VCaP (cell line): ENCODE data around the gene SLC9A8.

Source experiments
- H3K27ac ChIP-seq: fragments of 450-650 bp; 2 replicates; pipeline ENCODE4 v1.5.1; 2017
- TF ChIP-seq, protein P1 (sequence below): fragments of 450-650 bp; conservative IDR thresholded peaks from 2 replicates; pipeline ENCODE4 v1.5.1; 2017; ENCODE audit warnings: mild to moderate bottlenecking, moderate library complexity

SLC9A8 gene

DNA sequence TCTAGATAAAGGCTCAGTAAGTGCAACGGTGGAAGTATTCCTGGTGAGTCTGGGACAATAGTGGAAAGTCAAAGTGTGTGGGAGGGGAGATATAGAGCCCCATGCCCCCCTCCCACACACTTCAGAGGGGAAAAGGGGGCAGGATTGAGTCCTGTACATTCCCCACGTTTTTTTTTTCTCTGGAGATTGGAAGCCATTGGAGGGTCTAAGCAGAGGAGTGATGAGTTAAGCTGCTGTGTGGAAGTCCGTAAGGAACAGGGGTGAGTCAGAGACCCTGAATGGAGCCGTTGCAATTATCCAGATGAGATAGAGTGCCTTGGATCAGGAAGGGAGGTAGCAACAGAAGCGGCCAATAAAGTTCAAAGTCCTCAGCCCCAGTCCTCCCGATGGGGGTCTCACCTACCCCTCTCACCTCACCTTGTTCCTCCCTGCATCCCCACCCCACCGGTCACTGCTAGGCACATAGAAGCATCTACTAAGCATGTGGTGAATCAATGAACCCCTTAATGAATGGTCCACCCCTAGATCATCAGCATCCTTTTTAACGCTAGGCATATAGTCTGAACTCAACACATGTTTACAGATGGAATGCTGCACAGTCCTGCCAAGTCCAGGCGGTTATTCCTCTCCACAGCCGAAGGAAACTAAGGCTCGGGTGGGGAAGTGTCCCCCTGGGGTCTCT is 662 bp upstream of the SLC9A8 start:
- H3K27ac ChIP-seq = peak overlapping the region; percentile 90
- TF ChIP-seq, protein P1, sequence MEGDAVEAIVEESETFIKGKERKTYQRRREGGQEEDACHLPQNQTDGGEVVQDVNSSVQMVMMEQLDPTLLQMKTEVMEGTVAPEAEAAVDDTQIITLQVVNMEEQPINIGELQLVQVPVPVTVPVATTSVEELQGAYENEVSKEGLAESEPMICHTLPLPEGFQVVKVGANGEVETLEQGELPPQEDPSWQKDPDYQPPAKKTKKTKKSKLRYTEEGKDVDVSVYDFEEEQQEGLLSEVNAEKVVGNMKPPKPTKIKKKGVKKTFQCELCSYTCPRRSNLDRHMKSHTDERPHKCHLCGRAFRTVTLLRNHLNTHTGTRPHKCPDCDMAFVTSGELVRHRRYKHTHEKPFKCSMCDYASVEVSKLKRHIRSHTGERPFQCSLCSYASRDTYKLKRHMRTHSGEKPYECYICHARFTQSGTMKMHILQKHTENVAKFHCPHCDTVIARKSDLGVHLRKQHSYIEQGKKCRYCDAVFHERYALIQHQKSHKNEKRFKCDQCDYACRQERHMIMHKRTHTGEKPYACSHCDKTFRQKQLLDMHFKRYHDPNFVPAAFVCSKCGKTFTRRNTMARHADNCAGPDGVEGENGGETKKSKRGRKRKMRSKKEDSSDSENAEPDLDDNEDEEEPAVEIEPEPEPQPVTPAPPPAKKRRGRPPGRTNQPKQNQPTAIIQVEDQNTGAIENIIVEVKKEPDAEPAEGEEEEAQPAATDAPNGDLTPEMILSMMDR = no peak

DNA sequence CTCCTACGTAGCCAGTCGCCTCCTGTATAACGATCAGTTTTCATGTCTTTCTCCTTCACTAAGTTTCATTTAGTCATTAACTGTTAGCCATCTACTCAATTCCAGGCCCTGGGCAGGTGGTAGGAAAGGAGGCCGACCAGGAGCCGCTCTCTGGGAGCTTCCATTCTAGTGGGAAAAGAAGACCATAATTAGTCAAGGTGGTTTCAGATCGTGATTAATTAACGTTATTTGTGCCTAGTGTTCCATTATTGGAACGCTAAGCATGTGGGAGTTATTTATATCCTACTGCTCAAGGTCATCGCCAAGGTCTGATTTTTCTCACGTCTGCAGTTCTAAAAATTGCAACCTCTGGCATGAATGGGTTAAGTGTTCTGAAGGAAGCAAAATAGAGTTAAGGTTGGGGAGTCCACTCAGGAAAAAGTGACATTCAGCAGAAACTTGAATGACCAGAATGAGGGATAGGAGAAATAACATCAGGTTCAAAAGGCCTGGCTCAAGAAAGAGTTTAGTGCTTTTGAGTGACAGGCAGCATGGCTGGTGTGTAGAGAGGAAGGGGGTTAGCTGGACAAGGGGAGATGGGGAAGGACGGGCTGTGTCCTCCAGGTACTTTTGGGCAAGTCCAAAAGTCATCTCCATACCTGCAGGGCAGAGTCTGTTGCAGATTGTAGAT is 812 bp downstream of the SLC9A8 start:
- H3K27ac ChIP-seq = peak overlapping the region; percentile 90
- TF ChIP-seq, protein P1 = no peak

- TF ChIP-seq, protein P1 = no peak
- H3K27ac ChIP-seq = peak overlapping the region; percentile 90; the same call in 1 of the 2 replicates
Measured at GRCh38 chr20:49814057-49814694, 1.5 kb downstream of the SLC9A8 start.

DNA sequence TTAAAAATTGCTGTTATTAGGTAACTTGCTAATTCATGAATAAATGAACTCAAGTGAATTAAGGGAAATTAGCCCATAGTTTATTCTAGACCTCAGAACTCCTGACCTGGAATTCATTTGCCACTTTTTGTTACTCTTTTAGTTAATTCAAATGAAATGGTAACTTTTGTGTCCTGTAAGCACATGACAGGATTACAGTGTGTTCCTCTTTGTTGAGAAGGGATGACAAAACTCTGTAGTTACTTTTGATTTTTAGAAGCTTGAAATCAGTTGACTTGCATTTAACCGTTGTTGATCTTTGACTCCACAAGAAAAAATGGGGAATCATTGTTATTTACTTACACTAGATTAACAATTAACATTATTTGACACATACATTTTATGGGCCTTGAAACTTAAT is 6.2 kb downstream of the SLC9A8 start:
- TF ChIP-seq, protein P1 = no peak
- no peak overlapping the region for H3K27ac ChIP-seq

DNA sequence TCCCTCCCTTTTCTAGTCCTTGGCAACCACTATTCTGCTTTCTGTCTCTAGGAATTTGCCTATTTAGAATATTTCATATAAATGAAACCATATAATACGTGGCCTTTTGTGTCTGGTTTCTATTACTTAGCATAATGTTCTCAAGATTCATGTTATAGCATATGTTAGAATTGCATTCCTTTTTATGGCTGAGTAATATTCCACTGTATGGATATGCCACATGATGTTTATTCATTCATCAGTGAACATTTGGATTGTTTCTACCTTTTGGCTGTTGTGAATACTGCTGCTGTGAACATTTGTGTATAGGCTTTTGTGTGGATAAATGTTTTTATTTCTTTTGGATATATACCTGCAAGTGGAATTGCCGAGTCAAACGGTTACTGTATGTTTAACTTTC is 7.1 kb downstream of the SLC9A8 start:
- TF ChIP-seq, protein P1 = no peak
- no peak overlapping the region for H3K27ac ChIP-seq

- TF ChIP-seq, protein P1 = no peak
- no peak overlapping the region for H3K27ac ChIP-seq
Measured at GRCh38 chr20:49821381-49821780, 8.8 kb downstream of the SLC9A8 start.

GRCh38 chr20:49821870-49822331 is 9.3 kb downstream of the SLC9A8 start:
- TF ChIP-seq, protein P1 = no peak

More at GRCh38 chr20:49821870-49822331, 9.3 kb downstream of the SLC9A8 start:
- H3K27ac ChIP-seq = no peak overlapping the region
